ENCODE data around the gene OTULINL.

OTULINL gene

GRCh38 chr5:14660833-14661232 lies 79.2 kb downstream of the OTULINL start:
- no peak for DNase-seq (ENCODE audit: low read depth)
- no peak for TF ChIP-seq CTCF (conservative IDR thresholded peaks at IDR 0.05; ENCODE audit: low read depth, low read length)
- H3K4me3 ChIP-seq (ENCODE audit: low read length) = no peak overlapping the region

Data from retinal pigment epithelial cell (primary cell).